PC-3 (cell line): Measurements from ENCODE around the gene SLTM.

ENCODE experiments used
- EZH2 ChIP-seq: fragments of 300-600 bp; sonication (generic); IDR thresholded peaks from one replicate; pipeline ENCODE4 v1.6.1; 2017; ENCODE audit warnings: antibody characterized with exemption, mild to moderate bottlenecking, low read length; ENCODE audit not compliant: unreplicated experiment
- EZH2phosphoT487 ChIP-seq: fragments of 300-600 bp; sonication (generic); IDR thresholded peaks from 2 replicates; pipeline ENCODE4 v1.6.1; 2018; ENCODE audit warnings: mild to moderate bottlenecking, antibody characterized with exemption, low read length, borderline replicate concordance
- TF ChIP-seq, protein P1 (sequence below): fragments of 300-600 bp; sonication (generic); conservative IDR thresholded peaks from 2 replicates; pipeline ENCODE4 v1.5.1; 2017; ENCODE audit warnings: antibody characterized with exemption, low read depth, mild to moderate bottlenecking, low read length

GRCh38 chr15:58867926-58868325 is 65.6 kb downstream of the SLTM start:
- TF ChIP-seq, protein P1, sequence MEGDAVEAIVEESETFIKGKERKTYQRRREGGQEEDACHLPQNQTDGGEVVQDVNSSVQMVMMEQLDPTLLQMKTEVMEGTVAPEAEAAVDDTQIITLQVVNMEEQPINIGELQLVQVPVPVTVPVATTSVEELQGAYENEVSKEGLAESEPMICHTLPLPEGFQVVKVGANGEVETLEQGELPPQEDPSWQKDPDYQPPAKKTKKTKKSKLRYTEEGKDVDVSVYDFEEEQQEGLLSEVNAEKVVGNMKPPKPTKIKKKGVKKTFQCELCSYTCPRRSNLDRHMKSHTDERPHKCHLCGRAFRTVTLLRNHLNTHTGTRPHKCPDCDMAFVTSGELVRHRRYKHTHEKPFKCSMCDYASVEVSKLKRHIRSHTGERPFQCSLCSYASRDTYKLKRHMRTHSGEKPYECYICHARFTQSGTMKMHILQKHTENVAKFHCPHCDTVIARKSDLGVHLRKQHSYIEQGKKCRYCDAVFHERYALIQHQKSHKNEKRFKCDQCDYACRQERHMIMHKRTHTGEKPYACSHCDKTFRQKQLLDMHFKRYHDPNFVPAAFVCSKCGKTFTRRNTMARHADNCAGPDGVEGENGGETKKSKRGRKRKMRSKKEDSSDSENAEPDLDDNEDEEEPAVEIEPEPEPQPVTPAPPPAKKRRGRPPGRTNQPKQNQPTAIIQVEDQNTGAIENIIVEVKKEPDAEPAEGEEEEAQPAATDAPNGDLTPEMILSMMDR, result no peak
- TF ChIP-seq EZH2 (no peak), EZH2phosphoT487 (no peak)
